AG04449 (cell line): ENCODE results near the gene TNRC6C.

ENCODE experiments used
- CTCF ChIA-PET: fragments of 350-600 bp; formaldehyde crosslinking; extraction: SDS; loops from one replicate; lab custom pipeline; 2021; ENCODE audit warnings: antibody characterized with exemption; lab: Yijun Ruan, JAX
- POLR2A ChIA-PET: fragments of 400-600, 350-600 bp; formaldehyde crosslinking; extraction: SDS; loops from one replicate; lab custom pipeline; 2020; ENCODE audit warnings: antibody characterized with exemption, inconsistent platforms; lab: Yijun Ruan, JAX
- DNase-seq: peaks from one replicate; pipeline ENCODE4 v3.0.0-alpha.2; 2010; ENCODE audit warnings: low read depth, low spot score
- H3K4me3 ChIP-seq: 2 replicates; pipeline ENCODE4 v1.5.1; 2011; ENCODE audit warnings: low read depth, mild to moderate bottlenecking, control low read depth, low read length
- TF ChIP-seq, protein P1 (sequence below): IDR thresholded peaks from one replicate; pipeline ENCODE4 v1.5.1; 2011; ENCODE audit warnings: mild to moderate bottlenecking, moderate library complexity, low read length, control low read depth, inconsistent platforms; ENCODE audit not compliant: insufficient read depth; ENCODE audit errors: missing control alignments

TNRC6C gene

DNA sequence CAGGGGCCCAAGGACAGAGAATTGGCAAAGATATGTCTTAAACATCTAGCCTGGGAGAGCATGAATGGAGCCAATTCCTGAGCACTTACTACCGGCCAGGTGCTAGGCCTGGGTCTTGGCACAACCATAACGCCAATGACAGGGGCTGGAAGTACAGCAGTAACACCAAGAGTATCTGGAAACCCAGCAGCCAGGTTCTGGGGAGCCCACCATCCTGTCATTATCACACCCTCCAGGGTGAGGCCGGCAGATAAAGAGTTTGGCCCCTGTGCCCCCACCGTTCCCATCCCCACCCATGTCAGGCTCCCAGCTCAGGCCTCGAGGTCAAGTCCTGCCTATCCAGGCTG, 171.6 kb downstream of the TNRC6C start:
- no peak overlapping the region for H3K4me3 ChIP-seq
- POLR2A ChIA-PET, result no interaction called here
- DNase-seq, result no peak
- TF ChIP-seq, protein P1, sequence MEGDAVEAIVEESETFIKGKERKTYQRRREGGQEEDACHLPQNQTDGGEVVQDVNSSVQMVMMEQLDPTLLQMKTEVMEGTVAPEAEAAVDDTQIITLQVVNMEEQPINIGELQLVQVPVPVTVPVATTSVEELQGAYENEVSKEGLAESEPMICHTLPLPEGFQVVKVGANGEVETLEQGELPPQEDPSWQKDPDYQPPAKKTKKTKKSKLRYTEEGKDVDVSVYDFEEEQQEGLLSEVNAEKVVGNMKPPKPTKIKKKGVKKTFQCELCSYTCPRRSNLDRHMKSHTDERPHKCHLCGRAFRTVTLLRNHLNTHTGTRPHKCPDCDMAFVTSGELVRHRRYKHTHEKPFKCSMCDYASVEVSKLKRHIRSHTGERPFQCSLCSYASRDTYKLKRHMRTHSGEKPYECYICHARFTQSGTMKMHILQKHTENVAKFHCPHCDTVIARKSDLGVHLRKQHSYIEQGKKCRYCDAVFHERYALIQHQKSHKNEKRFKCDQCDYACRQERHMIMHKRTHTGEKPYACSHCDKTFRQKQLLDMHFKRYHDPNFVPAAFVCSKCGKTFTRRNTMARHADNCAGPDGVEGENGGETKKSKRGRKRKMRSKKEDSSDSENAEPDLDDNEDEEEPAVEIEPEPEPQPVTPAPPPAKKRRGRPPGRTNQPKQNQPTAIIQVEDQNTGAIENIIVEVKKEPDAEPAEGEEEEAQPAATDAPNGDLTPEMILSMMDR, result no peak
- CTCF ChIA-PET, result interaction anchor here (0.8 to 3.6 kb wide), 4 partner anchors 16 to 111 kb away, joined by 3 to 13 read pairs (median 4); no protein-coding TSS in a partner anchor

DNA sequence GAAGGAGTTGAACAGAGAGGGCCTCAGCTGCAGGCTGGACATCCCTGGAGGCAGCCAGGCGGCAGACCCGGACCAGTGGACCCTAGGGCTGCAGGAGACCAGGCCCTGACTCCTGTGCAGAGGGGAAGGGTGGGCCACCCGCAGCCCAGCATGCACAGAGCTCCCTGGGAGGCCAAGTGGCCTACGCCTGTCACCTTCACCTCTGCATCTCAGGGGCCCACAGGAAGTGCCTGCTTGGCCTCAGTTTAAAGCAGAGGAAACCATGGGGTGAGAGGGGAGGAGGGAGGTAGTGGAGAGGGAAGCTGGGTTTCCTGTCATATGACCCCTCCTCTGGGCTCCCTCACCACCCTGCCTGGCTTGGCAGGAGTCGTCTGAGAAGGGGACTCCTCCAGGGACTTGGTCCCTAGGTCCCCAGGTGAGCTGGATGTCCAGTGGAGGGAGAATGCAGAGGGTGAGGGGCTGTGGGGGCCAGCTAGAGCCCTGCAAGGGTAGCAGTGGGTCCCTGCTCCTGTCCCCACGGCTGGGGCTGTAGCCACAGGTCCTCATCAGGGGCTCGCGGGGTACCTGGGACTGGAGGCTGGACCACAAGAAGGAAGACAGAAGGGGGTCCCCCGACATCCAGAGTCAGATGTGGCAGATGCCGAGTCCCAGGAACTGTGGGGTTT, 172.1 kb downstream of the TNRC6C start, which contains the start of gene TMC8:
TSS of gene TMC8 (plus strand) at position 335 of the 665 bp plus-strand sequence. CDS start 818 bp downstream, outside the sequence.
- TF ChIP-seq, protein P1, result no peak
- CTCF ChIA-PET, result interaction anchor here (0.8 to 3.6 kb wide), 4 partner anchors 17 to 111 kb away, joined by 3 to 13 read pairs (median 4); no protein-coding TSS in a partner anchor
- no peak for DNase-seq
- POLR2A ChIA-PET, result no interaction called here
- no peak within 1 kb of the TSS for H3K4me3 ChIP-seq

GRCh38 chr17:78131172-78132083, 172.9 kb downstream of the TNRC6C start:
- ChIA-PET CTCF (interaction anchor here (3.6 kb wide), 1 partner anchor 18 kb away, joined by 13 read pairs; no protein-coding TSS in a partner anchor), POLR2A (no interaction called here)
- no peak overlapping the region for H3K4me3 ChIP-seq
- no peak for DNase-seq
- TF ChIP-seq, protein P1, result no peak

DNA sequence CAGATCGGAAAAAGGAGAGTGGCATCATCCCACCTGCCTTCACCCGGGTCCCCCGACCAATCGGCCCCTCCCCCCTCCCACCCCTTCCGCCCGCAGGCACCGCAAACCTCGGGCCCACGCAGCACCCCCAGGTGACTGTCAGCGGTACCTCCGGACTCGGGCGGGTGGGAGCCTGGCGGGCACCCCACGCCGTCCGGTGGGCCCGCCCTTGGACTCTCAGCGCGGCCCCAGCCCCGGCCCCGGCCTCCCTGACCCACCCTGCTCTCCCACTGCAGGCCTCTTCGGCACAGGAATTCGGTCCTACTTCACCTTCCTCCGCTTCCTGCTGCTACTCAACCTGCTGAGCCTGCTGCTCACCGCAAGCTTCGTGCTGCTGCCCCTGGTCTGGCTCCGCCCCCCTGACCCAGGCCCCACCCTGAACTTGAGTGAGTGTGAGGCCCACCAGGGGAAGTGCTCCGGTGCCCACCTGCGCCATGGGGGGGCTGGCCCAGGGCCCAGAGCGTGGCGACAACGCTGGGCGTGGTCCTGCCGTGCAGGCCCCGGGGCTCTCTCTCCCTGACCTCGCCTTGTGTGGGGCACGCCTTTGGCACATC, 173.7 kb downstream of the TNRC6C start:
- TF ChIP-seq, protein P1, result no peak
- no peak overlapping the region for H3K4me3 ChIP-seq
- CTCF ChIA-PET, result interaction anchor here (3.6 kb wide), 1 partner anchor 18 kb away, joined by 13 read pairs; no protein-coding TSS in a partner anchor
- POLR2A ChIA-PET, result no interaction called here
- no peak for DNase-seq

GRCh38 chr17:78132767-78133178, 174.3 kb downstream of the TNRC6C start:
- no peak for DNase-seq
- TF ChIP-seq, protein P1, result no peak
- H3K4me3 ChIP-seq, result no peak overlapping the region
- ChIA-PET POLR2A (no interaction called here), CTCF (no interaction called here)
